ENCODE data around the gene EFNA3. TPM values are rescaled to one million over a fixed set of nuclear protein-coding genes. Genes with fewer than 3 reads are reported as not detected.

The EFNA3 gene
- total and polyA plus RNA-seq, 2 donors (not counting 3 experiments of a cell fraction or from before 2014, with no cell fraction given): 2.2 to 2.5 TPM

DNA sequence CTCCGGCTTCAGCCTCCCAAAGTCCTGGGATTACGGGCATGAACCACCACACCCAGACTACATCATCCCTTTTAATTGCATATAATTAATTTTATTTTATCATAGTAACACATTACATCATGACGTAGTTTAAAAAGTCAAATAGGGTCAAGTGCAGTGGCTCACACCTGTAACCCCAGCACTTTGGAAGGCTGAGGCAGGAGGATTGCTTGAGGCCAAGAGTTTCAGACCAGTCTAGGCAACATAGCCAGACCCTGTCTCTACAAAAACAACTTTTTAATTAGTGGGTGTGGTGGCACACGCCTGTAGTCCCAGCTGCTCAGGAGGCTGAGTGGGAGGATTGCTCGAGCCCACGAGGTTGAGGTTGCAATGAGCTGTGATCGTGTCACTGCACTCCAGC, 20.7 kb downstream of the EFNA3 start:
- H3K9me1 ChIP-seq (replicated peaks; ENCODE audit: control insufficient read depth, extremely low read depth, insufficient read depth, low read length): no peaks in the 10 kb centered on the region
- no peak overlapping the region for H3K4me3 ChIP-seq (replicated peaks in 1 of 3; ENCODE audit: insufficient read depth in 1 of 3, low read depth in 1 of 3, low read length in 3 of 3)
- dilution Hi-C loops (cut with MboI; ENCODE audit: extremely low pct_ligation_motif_present, low sequenced_read_pairs) (no loop called here), intact Hi-C loops (cut with micrococcal nuclease) (no loop called here)
- no peaks in the 10 kb centered on the region for H3K36me3 ChIP-seq (ENCODE audit: control insufficient read depth in 2 of 2, extremely low read depth in 1 of 2, insufficient read depth in 2 of 2, low read length in 2 of 2)
- no peak overlapping the region for H3K4me2 ChIP-seq (ENCODE audit: insufficient read depth, low read length)
- ChIA-PET CTCF (interaction anchor here (13.7 kb wide), 1 partner anchor 70 kb away, joined by 673 read pairs; the partner anchor contains the start of gene KRTCAP2), POLR2A (no interaction called here)
- no peak overlapping the region for H3K27ac ChIP-seq (ENCODE audit: insufficient read depth, low read depth, low read length)
- H4K20me1 ChIP-seq (replicated peaks; ENCODE audit: control insufficient read depth, extremely low read depth, insufficient read depth, low read length): no peaks in the 10 kb centered on the region
- H3K9ac ChIP-seq (replicated peaks; ENCODE audit: extremely low read depth, insufficient read depth, low read length): no peak overlapping the region
- BruUV-seq (replicated peaks): no TSS peak
- no peak for FAIRE-seq
- no peak overlapping the region for H2AFZ ChIP-seq (ENCODE audit: low read depth, low read length)
- H3K9me3 ChIP-seq (replicated peaks; ENCODE audit: control insufficient read depth, insufficient read depth, low read length): no peaks in the 10 kb centered on the region
- H3K79me2 ChIP-seq (ENCODE audit: control insufficient read depth, insufficient read depth, low read length): no peaks in the 10 kb centered on the region
- peaks cover 8 to 19% of the 10 kb centered on the region in 2 experiments for H3K27me3 ChIP-seq (ENCODE audit: control insufficient read depth in 2 of 2, insufficient read depth in 2 of 2, low read length in 2 of 2)
- no peaks in the 10 kb centered on the region for H3K4me1 ChIP-seq (ENCODE audit: control insufficient read depth, extremely low read depth, insufficient read depth, low read length)
- TF ChIP-seq, protein P1, sequence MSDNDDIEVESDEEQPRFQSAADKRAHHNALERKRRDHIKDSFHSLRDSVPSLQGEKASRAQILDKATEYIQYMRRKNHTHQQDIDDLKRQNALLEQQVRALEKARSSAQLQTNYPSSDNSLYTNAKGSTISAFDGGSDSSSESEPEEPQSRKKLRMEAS (IDR thresholded peaks at IDR 0.05; ENCODE audit: insufficient read depth, insufficient read length): no peak
- TF ChIP-seq EZH2 (IDR thresholded peaks at IDR 0.05; ENCODE audit: borderline replicate concordance, low read depth, low read length, severe bottlenecking): no peak
- no peak for TF ChIP-seq FOS (IDR thresholded peaks at IDR 0.05; ENCODE audit: borderline replicate concordance, insufficient read depth, low read length)
- TF ChIP-seq CTCF (IDR thresholded peaks at IDR 0.05; ENCODE audit: extremely low read depth in 1 of 2, insufficient read depth in 1 of 2, low read depth in 1 of 2, low read length in 2 of 2): no peak
- TF ChIP-seq GATA2 (IDR thresholded peaks at IDR 0.05; ENCODE audit: insufficient read depth, insufficient read length, low read depth, low read length): no peak
- TF ChIP-seq POLR2A (IDR thresholded peaks at IDR 0.05; ENCODE audit: low read depth, low read length): no peak
- TF ChIP-seq JUN (IDR thresholded peaks at IDR 0.05; ENCODE audit: borderline replicate concordance, insufficient read depth, insufficient read length, low read depth): no peak
- no peak for TF ChIP-seq MYC (IDR thresholded peaks at IDR 0.05; ENCODE audit: low read depth, low read length)
- TF ChIP-seq POLR2AphosphoS5 (IDR thresholded peaks at IDR 0.05; ENCODE audit: insufficient read depth, low read depth, low read length): no peak
- DNase-seq (ENCODE audit: low read depth, low spot score): no peak

All from endothelial cell of umbilical vein (primary cell).